Panc1 (cell line): Measurements from ENCODE around the gene HEATR3. TPM values are rescaled to one million over a fixed set of nuclear protein-coding genes. Genes with fewer than 3 reads are reported as not detected.

Experiments used
- ATAC-seq: fragments of 200-7000 bp; cut with Tn5 transposase; 2 replicates; pipeline ENCODE4 v1.9.1; 2020; ENCODE audit warnings: mild to moderate bottlenecking, moderate library complexity
- BruUV-seq: library from RNA; stranded (reverse); fragments of 400-500 nt; replicated peaks from 2 replicates; lab custom pipeline; 2021; lab: Mats Ljungman, UMichigan
- CTCF ChIA-PET: fragments of 300-600 bp; sonication (Branson Sonifier 250); formaldehyde crosslinking; loops from one replicate; lab custom pipeline; 2022; ENCODE audit warnings: antibody characterized with exemption; lab: Charles Lee
- POLR2A ChIA-PET: fragments of 300-600 bp; sonication (Branson Sonifier 250); formaldehyde crosslinking; loops from one replicate; lab custom pipeline; 2022; ENCODE audit warnings: antibody characterized with exemption; lab: Charles Lee
- DNase-seq: peaks from one replicate; pipeline ENCODE4 v3.0.0-alpha.2; 2010; ENCODE audit warnings: low read depth, low spot score
- H3K27ac ChIP-seq: 2 replicates; pipeline ENCODE4 v1.5.1; 2011; ENCODE audit warnings: mild to moderate bottlenecking, low read length, inconsistent platforms
- H3K27me3 ChIP-seq: fragments of 200-500 bp; sonication (Bioruptor generic); 2 replicates; pipeline ENCODE4 v1.6.0; 2014; ENCODE audit warnings: low read length, inconsistent platforms; ENCODE audit not compliant: control insufficient read depth, insufficient read depth
- H3K36me3 ChIP-seq: fragments of 200-500 bp; sonication (Bioruptor generic); 2 replicates; pipeline ENCODE4 v1.5.1; 2014; ENCODE audit warnings: inconsistent platforms, mild to moderate bottlenecking, low read length, moderate library complexity; ENCODE audit not compliant: control insufficient read depth, insufficient read depth
- H3K4me1 ChIP-seq: 2 replicates; pipeline ENCODE4 v1.5.1; 2011; ENCODE audit warnings: inconsistent platforms, mild to moderate bottlenecking, low read length, moderate library complexity; ENCODE audit not compliant: control insufficient read depth, insufficient read depth
- H3K4me3 ChIP-seq, 2 experiments: 2 replicates each; pipeline ENCODE4 v1.5.1; 2011 to 2012; ENCODE audit warnings: low read depth in 2 of 2, low read length in 2 of 2, mild to moderate bottlenecking in 2 of 2, inconsistent platforms in 1 of 2, moderate library complexity in 1 of 2
- H3K9me3 ChIP-seq: fragments of 200-500 bp; sonication (Bioruptor generic); 2 replicates; pipeline ENCODE4 v1.5.1; 2014; ENCODE audit warnings: low read depth, mild to moderate bottlenecking, inconsistent platforms, low read length, moderate library complexity; ENCODE audit not compliant: control insufficient read depth, insufficient read depth
- POLR2AphosphoS5 ChIP-seq: IDR thresholded peaks from 2 replicates; pipeline ENCODE4 v1.6.1; 2012; ENCODE audit warnings: mild to moderate bottlenecking, low read depth, low read length, moderate library complexity
- SIN3A ChIP-seq: IDR thresholded peaks from 2 replicates; pipeline ENCODE4 v1.6.1; 2012; ENCODE audit warnings: low read depth, mild to moderate bottlenecking, low read length, moderate library complexity, borderline replicate concordance; ENCODE audit not compliant: insufficient read depth
- TCF7L2 ChIP-seq: IDR thresholded peaks from 2 replicates; pipeline ENCODE4 v1.6.1; 2011; ENCODE audit warnings: mild to moderate bottlenecking, low read depth, low read length, inconsistent platforms
- in situ Hi-C: cut with HindIII; loops from 2 replicates; pipeline ENCODE4 v1.10.0; 2016; ENCODE audit warnings: low sequenced_read_pairs, low pct_unique_long_range_greater_than_20kb
- intact Hi-C: fragments of 100-400 bp; cut with micrococcal nuclease; formaldehyde crosslinking; loops from one replicate; pipeline ENCODE4 v1.10.0; 2022; ENCODE audit not compliant: unreplicated experiment
- total RNA-seq: library from RNA; stranded (reverse); gene quantifications from one replicate; pipeline ENCODE4 v1.2.1, GENCODE V29; 2021; ENCODE audit not compliant: unreplicated experiment
- TF ChIP-seq, protein P1 (sequence below), 2 experiments: IDR thresholded peaks; 2 replicates each; pipeline ENCODE4 v1.6.1; 2011 to 2012; ENCODE audit warnings: low read depth in 2 of 2, control low read depth in 1 of 2, low read length in 1 of 2, mild to moderate bottlenecking in 1 of 2, moderate library complexity in 1 of 2; ENCODE audit not compliant: insufficient read depth in 1 of 2
- TF ChIP-seq, protein P2 (sequence below): fragments of 450-650 bp; IDR thresholded peaks from 2 replicates; pipeline ENCODE4 v1.5.1; 2017; ENCODE audit warnings: mild to moderate bottlenecking

Gene HEATR3
- total RNA-seq, 1 experiment from 2014 or later: 18.6 TPM

GRCh38 chr16:50121721-50122445, 56.1 kb downstream of the HEATR3 start:
- POLR2A ChIA-PET: interaction anchor here (0.6 kb wide), 1 partner anchor 136 kb away, joined by 6 read pairs; no protein-coding TSS in a partner anchor

DNA sequence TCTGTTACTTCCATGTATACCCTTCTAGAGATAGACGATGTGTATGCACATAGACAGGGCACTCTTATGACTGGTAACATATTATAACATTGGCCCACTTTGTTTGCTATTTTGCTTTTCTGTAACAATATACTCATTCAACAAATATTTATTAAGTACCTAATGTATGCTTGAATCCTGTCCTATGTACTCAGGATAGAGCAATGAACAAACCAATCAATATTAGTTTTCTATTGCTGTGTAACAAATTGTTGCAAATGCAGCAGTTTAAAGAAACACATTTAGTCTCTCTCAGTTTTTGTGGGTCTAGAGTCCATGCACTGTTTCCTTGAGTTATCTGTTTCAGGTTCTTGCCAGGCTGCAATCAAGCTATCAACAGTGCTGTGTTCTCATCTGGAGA, 57.6 kb downstream of the HEATR3 start:
- intact Hi-C loops (no loop called here), in situ Hi-C loops (no loop called here)
- ATAC-seq (no peak), DNase-seq (no peak)
- Histone ChIP-seq H3K27me3 (no peaks in the 10 kb centered on the region), H3K27ac (no peak overlapping the region), H3K4me3 (no peak overlapping the region), H3K9me3 (no peaks in the 10 kb centered on the region), H3K4me1 (no peaks in the 10 kb centered on the region), H3K36me3 (no peaks in the 10 kb centered on the region)
- ChIA-PET CTCF (no interaction called here), POLR2A (no interaction called here)
- no TSS peak for BruUV-seq
- TF ChIP-seq TCF7L2 (no peak), SIN3A (no peak), POLR2AphosphoS5 (no peak)
- TF ChIP-seq, protein P1, sequence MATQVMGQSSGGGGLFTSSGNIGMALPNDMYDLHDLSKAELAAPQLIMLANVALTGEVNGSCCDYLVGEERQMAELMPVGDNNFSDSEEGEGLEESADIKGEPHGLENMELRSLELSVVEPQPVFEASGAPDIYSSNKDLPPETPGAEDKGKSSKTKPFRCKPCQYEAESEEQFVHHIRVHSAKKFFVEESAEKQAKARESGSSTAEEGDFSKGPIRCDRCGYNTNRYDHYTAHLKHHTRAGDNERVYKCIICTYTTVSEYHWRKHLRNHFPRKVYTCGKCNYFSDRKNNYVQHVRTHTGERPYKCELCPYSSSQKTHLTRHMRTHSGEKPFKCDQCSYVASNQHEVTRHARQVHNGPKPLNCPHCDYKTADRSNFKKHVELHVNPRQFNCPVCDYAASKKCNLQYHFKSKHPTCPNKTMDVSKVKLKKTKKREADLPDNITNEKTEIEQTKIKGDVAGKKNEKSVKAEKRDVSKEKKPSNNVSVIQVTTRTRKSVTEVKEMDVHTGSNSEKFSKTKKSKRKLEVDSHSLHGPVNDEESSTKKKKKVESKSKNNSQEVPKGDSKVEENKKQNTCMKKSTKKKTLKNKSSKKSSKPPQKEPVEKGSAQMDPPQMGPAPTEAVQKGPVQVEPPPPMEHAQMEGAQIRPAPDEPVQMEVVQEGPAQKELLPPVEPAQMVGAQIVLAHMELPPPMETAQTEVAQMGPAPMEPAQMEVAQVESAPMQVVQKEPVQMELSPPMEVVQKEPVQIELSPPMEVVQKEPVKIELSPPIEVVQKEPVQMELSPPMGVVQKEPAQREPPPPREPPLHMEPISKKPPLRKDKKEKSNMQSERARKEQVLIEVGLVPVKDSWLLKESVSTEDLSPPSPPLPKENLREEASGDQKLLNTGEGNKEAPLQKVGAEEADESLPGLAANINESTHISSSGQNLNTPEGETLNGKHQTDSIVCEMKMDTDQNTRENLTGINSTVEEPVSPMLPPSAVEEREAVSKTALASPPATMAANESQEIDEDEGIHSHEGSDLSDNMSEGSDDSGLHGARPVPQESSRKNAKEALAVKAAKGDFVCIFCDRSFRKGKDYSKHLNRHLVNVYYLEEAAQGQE (IDR thresholded peaks at IDR 0.05; ENCODE audit: insufficient read depth in 1 of 2, low read depth in 2 of 2, low read length in 1 of 2): no peak
- TF ChIP-seq, protein P2, sequence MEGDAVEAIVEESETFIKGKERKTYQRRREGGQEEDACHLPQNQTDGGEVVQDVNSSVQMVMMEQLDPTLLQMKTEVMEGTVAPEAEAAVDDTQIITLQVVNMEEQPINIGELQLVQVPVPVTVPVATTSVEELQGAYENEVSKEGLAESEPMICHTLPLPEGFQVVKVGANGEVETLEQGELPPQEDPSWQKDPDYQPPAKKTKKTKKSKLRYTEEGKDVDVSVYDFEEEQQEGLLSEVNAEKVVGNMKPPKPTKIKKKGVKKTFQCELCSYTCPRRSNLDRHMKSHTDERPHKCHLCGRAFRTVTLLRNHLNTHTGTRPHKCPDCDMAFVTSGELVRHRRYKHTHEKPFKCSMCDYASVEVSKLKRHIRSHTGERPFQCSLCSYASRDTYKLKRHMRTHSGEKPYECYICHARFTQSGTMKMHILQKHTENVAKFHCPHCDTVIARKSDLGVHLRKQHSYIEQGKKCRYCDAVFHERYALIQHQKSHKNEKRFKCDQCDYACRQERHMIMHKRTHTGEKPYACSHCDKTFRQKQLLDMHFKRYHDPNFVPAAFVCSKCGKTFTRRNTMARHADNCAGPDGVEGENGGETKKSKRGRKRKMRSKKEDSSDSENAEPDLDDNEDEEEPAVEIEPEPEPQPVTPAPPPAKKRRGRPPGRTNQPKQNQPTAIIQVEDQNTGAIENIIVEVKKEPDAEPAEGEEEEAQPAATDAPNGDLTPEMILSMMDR: no peak

More at GRCh38 chr16:50121721-50122445, 56.1 kb downstream of the HEATR3 start:
- H3K36me3 ChIP-seq: no peaks in the 10 kb centered on the region
- CTCF ChIA-PET: no interaction called here
- no peaks in the 10 kb centered on the region for H3K27me3 ChIP-seq
- ATAC-seq (no peak), DNase-seq (no peak)
- no peaks in the 10 kb centered on the region for H3K9me3 ChIP-seq
- H3K27ac ChIP-seq: no peak overlapping the region
- BruUV-seq: no TSS peak
- H3K4me3 ChIP-seq: no peak overlapping the region
- no peaks in the 10 kb centered on the region for H3K4me1 ChIP-seq
- intact Hi-C loops (no loop called here), in situ Hi-C loops (no loop called here)
- TF ChIP-seq SIN3A (no peak), TCF7L2 (no peak)
- TF ChIP-seq, protein P1 (IDR thresholded peaks at IDR 0.05; ENCODE audit: insufficient read depth in 1 of 2, low read depth in 2 of 2, low read length in 1 of 2): no peak
